GM18520 (cell line): ENCODE results near the gene OOSP4B.
"Not testable (repeated sequence)": the region's sequence is repeated elsewhere in the genome, so short reads cannot be mapped to it uniquely, and the experiment has no call there.

Experiments
- ATAC-seq: cut with Tn5 transposase; IDR thresholded peaks from one replicate; pipeline ENCODE4 v1.9.1; 2021; ENCODE audit not compliant: unreplicated experiment

The OOSP4B gene

GRCh38 chr11:60016881-60017280 lies at the start of gene OOSP4B:
Gene OOSP4B, plus strand, starts transcription at chr11:60017181.
- no peak for ATAC-seq

GRCh38 chr11:59967677-59968394 lies 49.1 kb upstream of the OOSP4B start:
- ATAC-seq = no peak

DNA sequence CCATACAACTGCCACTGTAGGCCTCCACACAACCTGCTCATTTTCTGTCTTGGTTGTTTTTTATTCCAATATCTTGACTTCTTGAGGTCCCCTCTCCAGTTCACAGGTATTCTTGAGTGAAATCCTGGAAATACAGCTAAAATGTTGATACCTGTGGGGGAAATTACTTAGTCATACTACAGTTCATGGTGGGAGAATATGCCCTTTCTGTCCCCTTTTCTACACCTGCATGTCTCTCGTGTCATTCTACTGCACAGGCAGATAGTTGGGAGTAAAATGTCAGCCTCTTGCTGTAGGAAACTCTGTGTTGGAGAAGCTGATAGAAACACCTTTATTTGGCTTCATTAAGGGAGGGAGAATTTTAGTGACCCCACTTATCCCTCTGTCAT lies 48.6 kb upstream of the OOSP4B start:
- no peak for ATAC-seq

- ATAC-seq = no peak
Observed at GRCh38 chr11:59973097-59973496, 43.9 kb upstream of the OOSP4B start.

GRCh38 chr11:59981106-59981770 lies 35.7 kb upstream of the OOSP4B start:
- no peak for ATAC-seq

DNA sequence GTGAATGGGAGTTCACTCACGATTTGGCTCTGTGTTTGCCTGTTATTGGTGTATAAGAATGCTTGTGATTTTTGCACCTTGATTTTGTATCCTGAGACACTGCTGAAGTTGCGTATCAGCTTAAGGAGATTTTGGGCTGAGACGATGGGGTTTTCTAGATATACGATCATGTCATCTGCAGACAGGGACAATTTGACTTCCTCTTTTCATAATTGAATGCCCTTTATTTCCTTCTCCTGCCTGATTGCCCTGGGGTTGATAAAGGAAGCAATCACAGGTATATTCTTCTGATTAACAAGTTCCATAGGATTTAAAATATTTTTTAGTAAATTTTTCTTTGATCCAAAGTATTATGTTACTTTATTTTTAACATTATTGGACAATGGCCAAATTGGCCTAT lies 34.9 kb upstream of the OOSP4B start:
- not testable (repeated sequence) for ATAC-seq

GRCh38 chr11:59983212-59983611 lies 33.8 kb upstream of the OOSP4B start:
- ATAC-seq = no peak

GRCh38 chr11:59984368-59984767 lies 32.6 kb upstream of the OOSP4B start:
- no peak for ATAC-seq

DNA sequence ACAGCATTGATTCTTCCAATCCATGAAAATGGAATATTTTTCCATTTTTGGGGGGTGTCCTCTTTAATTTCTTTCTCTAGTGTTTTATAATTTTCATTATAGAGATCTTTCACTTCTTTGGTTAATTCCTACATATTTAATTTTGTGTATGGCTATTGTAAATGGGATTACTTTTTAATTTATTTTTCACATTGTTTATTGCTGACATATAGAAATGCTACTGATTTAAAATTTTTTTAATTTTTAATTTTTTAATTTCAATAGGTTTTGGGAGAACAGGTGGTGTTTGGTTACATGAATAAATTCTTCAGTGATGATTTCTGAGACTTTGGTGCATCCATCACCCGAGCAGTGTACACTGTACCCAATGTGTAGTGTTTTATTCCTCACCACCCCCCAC lies 26.6 kb upstream of the OOSP4B start:
- ATAC-seq = no peak

- no peak for ATAC-seq
Observed at GRCh38 chr11:59992425-59992824, 24.6 kb upstream of the OOSP4B start.

DNA sequence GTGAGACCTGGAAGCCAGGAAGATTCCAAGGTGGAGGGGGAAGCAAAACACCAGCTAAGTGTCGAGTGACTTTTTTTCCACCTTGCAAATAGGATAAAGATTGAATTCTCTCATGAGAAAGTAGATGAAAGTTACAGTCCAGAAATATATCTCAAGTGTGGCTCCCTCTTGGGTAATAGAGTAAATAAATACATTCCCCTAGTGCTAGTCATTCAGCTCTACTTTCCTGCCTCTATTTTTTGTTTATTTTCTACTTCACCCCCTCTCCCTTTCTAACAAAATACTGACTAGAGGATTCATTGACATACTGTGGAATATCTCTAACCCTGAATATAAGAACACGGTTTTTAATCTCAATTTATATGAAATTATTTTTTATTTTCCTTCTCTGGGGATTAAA lies 19.2 kb upstream of the OOSP4B start:
- no peak for ATAC-seq

GRCh38 chr11:59999691-60000090 lies 17.3 kb upstream of the OOSP4B start:
- no peak for ATAC-seq

DNA sequence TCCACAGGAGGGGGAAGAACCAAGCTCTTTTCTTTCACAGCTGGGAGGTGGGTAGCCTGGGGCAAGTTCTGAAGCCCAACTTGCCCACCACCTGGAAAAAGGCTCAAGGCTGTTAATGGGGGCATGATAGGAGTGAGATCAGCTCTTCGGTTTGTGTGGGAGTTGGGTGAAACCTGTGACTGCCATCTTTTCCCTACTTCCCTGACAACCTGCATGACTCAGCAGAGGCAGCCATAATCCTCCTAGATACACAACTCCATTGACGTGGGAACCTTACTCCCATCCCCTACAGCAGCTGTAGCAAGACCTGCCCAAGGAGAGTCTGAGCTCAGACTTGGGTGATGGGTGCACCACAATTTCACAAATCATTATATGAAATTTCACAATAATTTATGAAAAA lies 13.3 kb upstream of the OOSP4B start:
- no peak for ATAC-seq

- ATAC-seq = no peak
Observed at GRCh38 chr11:60005360-60005759, 11.6 kb upstream of the OOSP4B start.

DNA sequence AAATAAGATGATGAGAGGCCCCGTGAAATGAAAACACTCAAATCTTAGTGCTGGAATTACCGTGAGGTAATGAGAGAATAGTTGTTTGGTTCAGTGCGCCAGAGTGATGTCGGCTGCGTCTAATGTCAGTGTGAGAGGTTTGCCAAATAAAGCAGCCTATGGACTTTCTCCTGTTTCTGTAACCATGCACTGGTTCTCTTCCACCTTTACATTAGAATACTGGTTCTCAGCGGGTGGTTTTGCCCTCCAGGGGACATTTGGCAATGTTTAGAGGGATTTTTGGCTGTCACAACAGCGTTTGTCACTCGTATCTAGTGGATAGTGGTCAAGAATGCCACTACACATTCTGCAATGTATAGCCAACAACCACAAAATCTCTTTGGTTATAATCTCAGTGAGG lies 1.1 kb downstream of the OOSP4B start:
- no peak for ATAC-seq

GRCh38 chr11:60020376-60020775 lies 3.4 kb downstream of the OOSP4B start:
- not testable (repeated sequence) for ATAC-seq

- no peak for ATAC-seq
Observed at GRCh38 chr11:60029015-60029632, 12.1 kb downstream of the OOSP4B start.

DNA sequence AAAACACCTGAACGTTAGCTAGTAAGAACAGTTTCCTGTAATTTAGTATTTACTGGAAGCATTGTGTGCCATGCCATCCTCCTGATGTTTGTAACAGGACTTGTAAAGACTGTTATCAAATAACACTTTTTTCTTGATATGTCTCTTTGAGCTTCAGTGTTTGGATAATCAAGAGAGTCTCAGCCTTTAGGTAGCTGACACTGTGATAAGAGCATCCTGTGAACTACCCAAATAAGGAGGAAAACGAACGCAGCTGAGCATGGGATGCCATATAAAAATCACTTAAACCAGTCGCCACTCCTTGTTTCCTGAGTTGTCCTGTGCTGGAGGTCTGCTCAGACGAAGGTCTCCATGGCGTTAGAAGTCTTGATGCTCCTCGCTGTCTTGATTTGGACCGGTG lies 23.1 kb downstream of the OOSP4B start, which contains the start of gene OOSP2:
Gene OOSP2, plus strand, starts transcription at position 301 of the 400 bp plus-strand sequence. Its CDS starts 51 bp downstream, at position 352.
- no peak for ATAC-seq

- ATAC-seq = not testable (repeated sequence)
Observed at GRCh38 chr11:60050422-60050821, 33.4 kb downstream of the OOSP4B start.

DNA sequence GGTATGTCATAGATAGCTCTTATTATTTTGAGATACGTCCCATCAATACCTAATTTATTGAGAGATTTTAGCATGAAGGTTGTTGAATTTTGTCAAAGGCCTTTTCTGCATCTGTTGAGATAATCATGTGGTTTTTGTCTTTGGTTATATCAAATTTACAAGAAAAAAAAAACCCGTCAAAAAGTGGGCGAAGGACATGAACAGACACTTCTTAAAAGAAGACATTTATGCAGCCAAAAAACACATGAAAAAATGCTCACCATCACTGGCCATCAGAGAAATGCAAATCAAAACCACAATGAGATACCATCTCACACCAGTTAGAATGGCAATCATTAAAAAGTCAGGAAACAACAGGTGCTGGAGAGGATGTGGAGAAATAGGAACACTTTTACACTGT lies 33.9 kb downstream of the OOSP4B start:
- not testable (repeated sequence) for ATAC-seq

DNA sequence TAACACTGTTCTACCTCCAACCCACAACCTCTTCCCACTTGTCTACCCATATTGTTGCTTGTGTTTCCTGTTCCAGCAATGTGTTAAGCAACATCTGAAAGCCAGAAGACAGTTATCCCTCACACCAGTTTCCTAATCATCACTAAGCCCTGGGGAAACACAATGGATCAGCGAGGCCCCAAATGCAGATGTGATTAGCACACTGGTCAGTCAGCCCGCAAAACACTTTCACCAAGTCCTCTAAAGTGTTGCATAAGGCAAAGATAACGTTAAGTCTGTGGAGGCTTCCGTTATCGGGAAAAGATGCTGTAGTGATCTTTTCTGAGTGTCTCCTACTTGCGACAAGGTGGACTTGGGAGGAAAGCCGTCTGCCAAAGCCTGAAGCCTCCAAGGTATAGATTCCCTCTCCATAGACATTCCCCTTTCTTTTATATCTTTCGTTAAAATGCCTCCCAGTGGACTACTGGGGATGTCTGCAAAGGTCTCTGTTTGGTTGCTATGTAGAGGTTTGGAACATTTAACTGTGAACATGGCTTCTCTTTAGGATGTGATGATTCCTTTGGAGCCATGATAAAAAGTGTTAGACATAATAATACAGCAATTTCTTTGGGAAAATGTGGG lies 39.5 kb downstream of the OOSP4B start, which contains the start of gene MS4A3:
Gene MS4A3, plus strand, starts transcription at position 317 of the 621 bp plus-strand sequence. CDS start 4,496 bp downstream, outside the sequence.
- ATAC-seq = no peak
